Measurements from ENCODE around the gene DLG1.
"Not testable (repeated sequence)": the region's sequence is repeated elsewhere in the genome, so short reads cannot be mapped to it uniquely, and the experiment has no call there.

The DLG1 gene

GRCh38 chr3:197225579-197225978 is 72.8 kb downstream of the DLG1 start:
- Mint-ChIP-seq H3K27ac (no peak overlapping the region), H3K4me3 (no peak overlapping the region), H3K27me3 (no peaks in the 10 kb centered on the region), H3K9me3 (no peaks in the 10 kb centered on the region), H3K4me1 (peaks cover 70% of the 10 kb centered on the region), H3K36me3 (no peaks in the 10 kb centered on the region)

- Mint-ChIP-seq H3K27ac (no peak overlapping the region), H3K4me3 (no peak overlapping the region), H3K9me3 (no peaks in the 10 kb centered on the region), H3K4me1 (peaks cover 60% of the 10 kb centered on the region), H3K36me3 (no peaks in the 10 kb centered on the region), H3K27me3 (no peaks in the 10 kb centered on the region)
These were observed 74.4 kb downstream of the DLG1 start for GRCh38 chr3:197224034-197224444.

DNA sequence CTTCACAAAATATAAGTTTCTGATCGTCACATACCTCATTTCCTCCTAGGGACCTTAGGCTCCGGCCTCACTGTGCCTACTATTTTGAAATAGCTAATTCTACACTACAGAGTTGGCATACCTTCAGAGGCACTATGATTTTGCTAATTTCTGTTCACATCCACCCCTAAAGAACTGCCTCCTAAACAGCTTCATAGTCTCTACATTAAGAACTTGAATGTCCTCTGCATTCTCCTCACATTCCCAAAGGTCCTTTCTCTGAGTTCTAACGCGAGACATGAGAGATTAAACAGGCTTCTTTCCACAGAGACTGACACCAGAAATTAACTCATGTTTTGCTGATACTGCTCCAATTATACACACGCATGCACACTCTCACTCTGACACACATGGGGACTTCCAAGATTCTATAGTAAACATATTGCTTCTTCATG is 75.5 kb downstream of the DLG1 start:
- no peaks in the 10 kb centered on the region for H3K36me3 Mint-ChIP-seq
- H3K4me3 Mint-ChIP-seq: no peak overlapping the region
- H3K9me3 Mint-ChIP-seq: no peaks in the 10 kb centered on the region
- H3K27me3 Mint-ChIP-seq: no peaks in the 10 kb centered on the region
- peaks cover 57% of the 10 kb centered on the region for H3K4me1 Mint-ChIP-seq
- no peak overlapping the region for H3K27ac Mint-ChIP-seq

GRCh38 chr3:197219619-197220018 is 78.8 kb downstream of the DLG1 start:
- Mint-ChIP-seq H3K27ac (no peak overlapping the region), H3K9me3 (no peaks in the 10 kb centered on the region), H3K4me1 (peaks cover 64% of the 10 kb centered on the region), H3K27me3 (no peaks in the 10 kb centered on the region), H3K4me3 (no peak overlapping the region), H3K36me3 (peaks cover 6% of the 10 kb centered on the region)

- Mint-ChIP-seq H3K27me3 (no peaks in the 10 kb centered on the region), H3K4me1 (peaks cover 67% of the 10 kb centered on the region), H3K27ac (no peak overlapping the region), H3K4me3 (no peak overlapping the region), H3K36me3 (peaks cover 10% of the 10 kb centered on the region), H3K9me3 (no peaks in the 10 kb centered on the region)
These were observed 80.2 kb downstream of the DLG1 start for GRCh38 chr3:197218210-197218609.

- Mint-ChIP-seq H3K4me3 (no peak overlapping the region), H3K27me3 (no peaks in the 10 kb centered on the region), H3K27ac (no peak overlapping the region), H3K9me3 (peaks cover under 1% of the 10 kb centered on the region), H3K36me3 (peaks cover 11% of the 10 kb centered on the region), H3K4me1 (peaks cover 64% of the 10 kb centered on the region)
These were observed 81.5 kb downstream of the DLG1 start for GRCh38 chr3:197216914-197217313.

- H3K27ac Mint-ChIP-seq: no peak overlapping the region
- H3K9me3 Mint-ChIP-seq: peaks cover 4% of the 10 kb centered on the region
- peaks cover 65% of the 10 kb centered on the region for H3K4me1 Mint-ChIP-seq
- no peaks in the 10 kb centered on the region for H3K27me3 Mint-ChIP-seq
- peaks cover 16% of the 10 kb centered on the region for H3K36me3 Mint-ChIP-seq
- no peak overlapping the region for H3K4me3 Mint-ChIP-seq
These were observed 82.1 kb downstream of the DLG1 start for GRCh38 chr3:197216169-197216860.

DNA sequence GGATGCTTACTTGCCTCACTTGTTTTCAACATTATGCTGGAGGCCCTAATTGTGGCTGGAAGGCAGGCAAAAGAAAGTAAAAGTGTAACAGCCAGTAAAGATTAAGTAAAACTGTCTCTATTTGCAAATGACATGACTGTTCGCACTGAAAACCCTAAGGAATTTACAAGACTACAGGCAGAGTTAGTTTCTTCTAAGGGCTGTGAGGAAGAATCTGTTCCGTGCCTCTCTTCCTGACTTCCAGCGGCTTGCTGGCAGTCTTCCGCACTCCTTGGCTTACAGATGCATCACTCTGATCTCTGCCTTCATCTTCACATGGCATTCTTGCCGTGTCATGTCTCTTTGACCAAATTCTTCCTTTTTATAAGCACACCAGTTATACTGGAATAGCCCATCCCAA is 86.1 kb downstream of the DLG1 start:
- Mint-ChIP-seq H3K4me3 (no peak overlapping the region), H3K4me1 (peaks cover 83% of the 10 kb centered on the region), H3K36me3 (peaks cover 15% of the 10 kb centered on the region), H3K27ac (peak overlapping the region; percentile 46), H3K9me3 (peaks cover 4% of the 10 kb centered on the region), H3K27me3 (no peaks in the 10 kb centered on the region)

DNA sequence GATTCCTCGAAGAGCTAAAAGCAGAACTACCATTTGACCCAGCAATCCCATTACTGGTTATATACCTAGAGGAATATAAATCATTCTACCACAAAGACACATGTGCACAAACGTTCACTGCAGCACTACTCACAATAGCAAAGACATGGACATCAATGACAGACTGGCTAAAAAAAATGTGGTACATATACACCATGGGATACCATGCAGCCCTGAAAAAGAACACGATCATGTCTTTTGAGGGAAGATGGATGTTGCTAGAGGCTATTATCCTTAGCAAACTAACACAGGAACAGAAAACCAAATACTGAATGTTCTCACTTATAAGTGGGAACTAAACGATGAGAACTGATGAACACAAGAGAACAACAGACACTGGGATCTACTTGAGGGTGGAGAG is 86.7 kb downstream of the DLG1 start:
- H3K36me3 Mint-ChIP-seq: peaks cover 15% of the 10 kb centered on the region
- H3K27me3 Mint-ChIP-seq, H3K9me3 Mint-ChIP-seq, H3K4me3 Mint-ChIP-seq, H3K27ac Mint-ChIP-seq: not testable (repeated sequence)
- peaks cover 83% of the 10 kb centered on the region for H3K4me1 Mint-ChIP-seq

GRCh38 chr3:197209366-197210260 is 88.8 kb downstream of the DLG1 start:
- Mint-ChIP-seq H3K4me1 (peaks cover 84% of the 10 kb centered on the region), H3K27me3 (no peaks in the 10 kb centered on the region), H3K27ac (peak overlapping the region; percentile 10), H3K36me3 (peaks cover 12% of the 10 kb centered on the region), H3K4me3 (peak overlapping the region; percentile 8), H3K9me3 (peaks cover 4% of the 10 kb centered on the region)

- H3K27ac Mint-ChIP-seq: no peak overlapping the region
These were observed 91.5 kb downstream of the DLG1 start for GRCh38 chr3:197206913-197207312.

GRCh38 chr3:197205675-197206074 is 92.7 kb downstream of the DLG1 start:
- H3K4me3 Mint-ChIP-seq: no peak overlapping the region
- no peaks in the 10 kb centered on the region for H3K9me3 Mint-ChIP-seq
- no peak overlapping the region for H3K27ac Mint-ChIP-seq
- peaks cover 87% of the 10 kb centered on the region for H3K4me1 Mint-ChIP-seq
- no peaks in the 10 kb centered on the region for H3K27me3 Mint-ChIP-seq
- no peaks in the 10 kb centered on the region for H3K36me3 Mint-ChIP-seq

More at GRCh38 chr3:197206913-197207312, 91.5 kb downstream of the DLG1 start:
- Mint-ChIP-seq H3K27me3 (no peaks in the 10 kb centered on the region), H3K4me1 (peaks cover 91% of the 10 kb centered on the region), H3K9me3 (peaks cover 4% of the 10 kb centered on the region), H3K36me3 (peaks cover 7% of the 10 kb centered on the region), H3K4me3 (no peak overlapping the region)

DNA sequence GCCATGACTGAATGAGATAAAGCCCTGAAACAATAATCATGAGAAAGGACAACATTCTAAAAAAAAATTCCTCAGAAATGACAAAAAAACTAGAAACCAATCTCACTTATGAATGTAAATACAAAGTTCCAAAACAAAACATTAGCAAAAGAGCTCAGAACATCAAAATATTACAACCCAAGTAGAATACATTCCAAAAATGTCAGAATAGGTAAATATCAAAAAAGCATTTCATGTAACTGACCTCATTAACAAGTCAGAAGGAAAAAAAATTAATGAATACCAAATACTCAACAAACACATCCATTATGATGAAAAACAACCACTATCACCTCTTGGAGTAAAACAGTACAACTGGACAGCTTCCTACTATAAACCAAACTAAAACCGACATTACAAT is 93.1 kb downstream of the DLG1 start:
- Mint-ChIP-seq H3K9me3 (no peaks in the 10 kb centered on the region), H3K27me3 (no peaks in the 10 kb centered on the region), H3K36me3 (no peaks in the 10 kb centered on the region), H3K4me3 (no peak overlapping the region), H3K4me1 (peaks cover 87% of the 10 kb centered on the region), H3K27ac (no peak overlapping the region)

DNA sequence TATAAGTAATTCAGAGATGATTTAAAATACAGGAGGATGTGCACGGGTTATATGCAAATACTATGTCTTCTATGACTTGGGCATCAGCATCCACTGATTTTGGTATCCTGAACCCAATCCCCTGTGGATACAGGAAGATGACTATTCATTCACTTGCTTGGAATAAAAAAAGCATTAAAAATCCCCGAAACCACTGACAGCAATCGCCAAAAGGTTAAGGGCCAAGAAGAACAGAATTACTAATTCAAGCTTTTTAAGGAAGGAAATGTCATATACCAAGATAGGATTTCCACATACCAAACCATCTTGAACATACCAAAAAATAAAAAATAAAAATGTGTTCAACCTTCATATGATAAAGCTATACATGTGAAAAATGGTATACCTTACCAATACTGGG is 93.7 kb downstream of the DLG1 start:
- H3K36me3 Mint-ChIP-seq: no peaks in the 10 kb centered on the region
- H3K27ac Mint-ChIP-seq: no peak overlapping the region
- H3K4me3 Mint-ChIP-seq: no peak overlapping the region
- no peaks in the 10 kb centered on the region for H3K27me3 Mint-ChIP-seq
- H3K4me1 Mint-ChIP-seq: peaks cover 85% of the 10 kb centered on the region
- H3K9me3 Mint-ChIP-seq: no peaks in the 10 kb centered on the region

- no peaks in the 10 kb centered on the region for H3K27me3 Mint-ChIP-seq
- no peaks in the 10 kb centered on the region for H3K36me3 Mint-ChIP-seq
- no peak overlapping the region for H3K4me3 Mint-ChIP-seq
- H3K4me1 Mint-ChIP-seq: peaks cover 80% of the 10 kb centered on the region
- no peak overlapping the region for H3K27ac Mint-ChIP-seq
- no peaks in the 10 kb centered on the region for H3K9me3 Mint-ChIP-seq
These were observed 94.7 kb downstream of the DLG1 start for GRCh38 chr3:197203714-197204146.

DNA sequence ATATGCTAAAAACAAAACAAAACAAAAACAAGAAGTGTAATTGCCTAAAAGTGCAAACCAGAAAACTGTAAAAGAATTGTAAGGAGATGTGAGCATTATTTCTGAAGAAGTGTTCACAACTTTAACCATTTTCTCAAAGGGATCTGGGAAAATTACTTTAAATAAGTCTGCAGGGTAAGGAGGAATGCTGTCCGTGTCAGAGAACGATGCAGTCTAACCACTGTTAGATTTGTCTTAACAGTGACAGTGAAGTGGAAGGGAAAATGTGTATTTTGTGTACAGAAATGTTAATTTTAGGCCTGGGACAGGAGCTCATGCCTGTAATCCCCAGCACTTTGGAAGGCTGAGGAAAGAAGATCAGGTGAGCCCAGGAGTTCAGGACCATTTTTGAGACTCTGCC is 95.7 kb downstream of the DLG1 start:
- Mint-ChIP-seq H3K9me3 (no peaks in the 10 kb centered on the region), H3K4me3 (no peak overlapping the region), H3K4me1 (peaks cover 80% of the 10 kb centered on the region), H3K27me3 (no peaks in the 10 kb centered on the region), H3K27ac (peak overlapping the region; percentile 15), H3K36me3 (no peaks in the 10 kb centered on the region)
